Measurements from ENCODE around the gene OR1E2.

DNA sequence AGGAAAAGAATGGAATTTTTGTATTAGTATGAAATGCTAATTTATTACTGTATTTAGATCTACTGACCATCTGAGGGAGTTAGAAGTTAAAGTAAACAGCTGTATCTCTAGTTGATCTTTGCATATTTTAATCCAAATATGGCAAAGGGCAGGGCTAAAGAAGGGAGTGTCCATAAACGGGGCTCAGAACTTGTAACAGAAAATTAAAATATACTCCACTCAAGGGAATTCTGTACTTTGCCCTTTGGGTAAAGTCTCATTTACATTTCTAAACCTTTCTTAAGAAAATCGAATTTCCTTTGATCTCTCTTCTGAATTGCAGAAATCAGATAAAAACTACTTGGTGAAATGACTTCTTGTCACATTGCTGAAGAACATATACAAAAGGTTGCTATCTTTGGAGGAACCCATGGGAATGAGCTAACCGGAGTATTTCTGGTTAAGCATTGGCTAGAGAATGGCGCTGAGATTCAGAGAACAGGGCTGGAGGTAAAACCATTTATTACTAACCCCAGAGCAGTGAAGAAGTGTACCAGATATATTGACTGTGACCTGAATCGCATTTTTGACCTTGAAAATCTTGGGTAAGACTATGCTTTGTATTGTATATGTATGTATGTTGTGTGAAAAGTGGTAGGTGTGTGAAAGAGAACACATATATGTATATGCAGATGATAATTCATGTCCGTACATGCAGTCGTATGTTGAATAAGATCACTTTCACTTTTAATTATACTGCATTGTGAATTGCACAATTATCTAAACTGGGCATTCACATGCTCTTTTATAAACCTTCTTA, 42.4 kb upstream of the OR1E2 start, which contains the start of gene ASPA:
- TF ChIP-seq CTCF (IDR thresholded peaks at IDR 0.05) (no peak), POLR2A (IDR thresholded peaks at IDR 0.05) (no peak), POLR2AphosphoS5 (IDR thresholded peaks at IDR 0.05) (no peak)
